Activated T-helper 17 cell treated with anti-CD3 and anti-CD28 coated beads, Interleukin-2, amount 50 U/mL, for 72 hours (primary cell): Measurements from ENCODE around the gene SYN1. TPM values are rescaled to one million over a fixed set of nuclear protein-coding genes. Genes with fewer than 3 reads are reported as not detected.
A peak's percentile ranks its signal among the peaks of the same experiment; 100 is the strongest.

Experiments
- ATAC-seq: fragments of 150-1000 bp; cut with Tn5 transposase; replicated peaks from 2 replicates; pipeline ENCODE4 v1.10.0; 2021; ENCODE audit warnings: mild to moderate bottlenecking, moderate library complexity
- H3K27ac Mint-ChIP-seq: one replicate; pipeline ENCODE4 v1.8.0; 2022; ENCODE audit warnings: mixed read lengths
- H3K27me3 Mint-ChIP-seq: one replicate; pipeline ENCODE4 v1.8.0; 2022; ENCODE audit warnings: mixed read lengths
- H3K36me3 Mint-ChIP-seq: one replicate; pipeline ENCODE4 v1.8.0; 2022; ENCODE audit warnings: low read depth, mild to moderate bottlenecking, mixed read lengths
- H3K4me1 Mint-ChIP-seq: one replicate; pipeline ENCODE4 v1.8.0; 2022; ENCODE audit warnings: mixed read lengths
- H3K4me3 Mint-ChIP-seq: one replicate; pipeline ENCODE4 v1.8.0; 2022; ENCODE audit warnings: mild to moderate bottlenecking, mixed read lengths
- H3K9me3 Mint-ChIP-seq: one replicate; pipeline ENCODE4 v1.8.0; 2022; ENCODE audit warnings: mixed read lengths
- total RNA-seq, 2 donors: library from RNA; stranded (reverse); gene quantifications; one replicate each; pipeline ENCODE4 v1.2.3, GENCODE V29; 2022

Gene SYN1
- total RNA-seq, 2 donors from 2014 or later: 1.0 to 4.3 TPM

DNA sequence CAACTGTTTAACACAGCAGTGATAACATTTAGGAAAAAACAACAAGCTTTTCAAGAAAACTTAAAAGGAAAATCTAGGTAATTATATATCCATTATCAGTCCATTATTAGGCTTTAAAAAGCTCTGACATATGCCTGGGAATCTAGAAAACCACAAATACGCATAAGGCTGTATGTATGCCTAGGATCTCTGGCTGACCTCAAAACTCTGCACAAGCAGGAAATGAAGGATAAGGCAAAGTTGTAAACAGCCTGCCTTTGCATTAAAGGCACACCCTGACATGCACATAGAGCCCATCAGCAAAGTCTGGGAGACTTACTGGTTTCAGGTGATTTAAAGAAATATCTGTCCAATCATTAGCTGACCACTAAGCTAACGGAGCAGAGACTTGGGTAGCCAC lies 23.4 kb downstream of the SYN1 start:
- Mint-ChIP-seq H3K27ac (peak overlapping the region; percentile 77), H3K4me3 (peak overlapping the region; percentile 28), H3K4me1 (no peaks in the 10 kb centered on the region), H3K9me3 (peaks cover 4% of the 10 kb centered on the region), H3K27me3 (no peaks in the 10 kb centered on the region), H3K36me3 (no peaks in the 10 kb centered on the region)
- ATAC-seq: no peak

DNA sequence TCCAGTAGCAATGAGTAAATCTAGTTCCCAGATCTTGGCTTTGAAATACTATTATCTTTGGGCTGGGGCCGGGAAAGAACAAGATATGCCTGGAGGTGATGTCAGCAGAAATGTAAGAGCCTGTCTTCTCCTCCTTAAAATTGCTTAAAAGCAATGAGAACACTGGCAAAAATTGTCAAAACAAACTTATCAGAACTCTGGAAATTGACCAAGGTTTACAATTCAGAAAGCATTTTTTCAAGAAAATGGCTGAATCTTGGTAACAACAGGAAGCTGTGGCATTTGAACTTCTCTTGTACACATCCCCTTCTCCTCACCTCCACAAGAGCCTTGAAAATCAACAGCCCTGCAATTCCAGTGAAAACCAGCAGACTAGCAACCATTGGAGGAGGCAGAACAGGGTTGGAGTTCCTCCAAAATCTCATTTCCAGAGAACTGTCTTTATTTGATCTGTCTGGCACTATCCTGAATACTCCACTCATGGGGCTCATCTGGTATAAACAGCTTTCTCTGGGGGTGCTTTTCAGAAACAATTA lies 23.9 kb downstream of the SYN1 start:
- no peaks in the 10 kb centered on the region for H3K4me1 Mint-ChIP-seq
- peak overlapping the region; percentile 28 for H3K4me3 Mint-ChIP-seq
- H3K27ac Mint-ChIP-seq: peak overlapping the region; percentile 77

DNA sequence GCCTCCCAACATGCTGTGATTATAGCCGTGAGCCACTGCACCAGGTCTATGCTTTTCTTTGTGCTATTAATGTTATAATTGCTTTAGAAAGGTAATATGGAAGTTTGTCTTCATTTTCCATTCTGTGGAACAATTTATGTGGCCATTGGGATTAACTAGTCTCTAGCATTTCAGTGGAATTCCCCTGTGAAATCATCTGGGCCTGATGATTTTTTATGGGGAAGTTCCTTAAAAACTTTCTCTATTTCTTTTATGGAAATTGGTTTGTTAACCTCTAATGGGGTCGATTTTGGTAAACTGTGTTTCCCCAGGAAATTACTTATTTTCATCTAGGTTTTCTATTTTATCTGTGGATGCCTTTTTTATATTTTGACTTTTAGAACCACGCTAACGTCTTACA lies 26.1 kb downstream of the SYN1 start:
- Mint-ChIP-seq H3K9me3 (peaks cover 4% of the 10 kb centered on the region), H3K36me3 (no peaks in the 10 kb centered on the region), H3K27me3 (no peaks in the 10 kb centered on the region), H3K27ac (no peak overlapping the region), H3K4me1 (no peaks in the 10 kb centered on the region), H3K4me3 (no peak overlapping the region)
- ATAC-seq: no peak

More for the DNA sequence above, 23.9 kb downstream of the SYN1 start:
- no peak for ATAC-seq
- Mint-ChIP-seq H3K9me3 (peaks cover 4% of the 10 kb centered on the region), H3K27me3 (no peaks in the 10 kb centered on the region), H3K36me3 (no peaks in the 10 kb centered on the region)

DNA sequence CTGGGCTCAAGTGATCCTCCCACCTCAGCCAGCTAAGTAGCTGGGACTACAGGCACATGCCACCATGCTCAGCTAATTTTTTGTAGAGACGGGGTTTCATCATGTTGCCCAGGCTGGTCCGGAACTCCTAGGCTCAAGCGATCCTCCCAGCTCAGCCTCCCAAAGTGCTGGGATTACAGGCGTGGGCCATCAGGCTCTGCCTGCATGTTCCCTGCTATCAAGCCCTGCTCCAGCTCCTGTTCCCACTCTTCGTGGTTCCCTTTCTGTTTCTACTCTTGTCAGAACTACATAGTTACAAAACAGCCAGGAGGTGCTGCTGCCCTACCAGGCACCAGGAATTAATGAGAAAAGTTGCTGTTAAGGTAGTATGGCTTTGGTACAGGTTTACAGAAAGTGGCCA lies 28.7 kb downstream of the SYN1 start:
- H3K4me3 Mint-ChIP-seq: no peak overlapping the region
- H3K36me3 Mint-ChIP-seq: no peaks in the 10 kb centered on the region
- no peak overlapping the region for H3K27ac Mint-ChIP-seq
- no peak for ATAC-seq
- no peaks in the 10 kb centered on the region for H3K27me3 Mint-ChIP-seq
- H3K4me1 Mint-ChIP-seq: no peaks in the 10 kb centered on the region
- H3K9me3 Mint-ChIP-seq: no peaks in the 10 kb centered on the region

DNA sequence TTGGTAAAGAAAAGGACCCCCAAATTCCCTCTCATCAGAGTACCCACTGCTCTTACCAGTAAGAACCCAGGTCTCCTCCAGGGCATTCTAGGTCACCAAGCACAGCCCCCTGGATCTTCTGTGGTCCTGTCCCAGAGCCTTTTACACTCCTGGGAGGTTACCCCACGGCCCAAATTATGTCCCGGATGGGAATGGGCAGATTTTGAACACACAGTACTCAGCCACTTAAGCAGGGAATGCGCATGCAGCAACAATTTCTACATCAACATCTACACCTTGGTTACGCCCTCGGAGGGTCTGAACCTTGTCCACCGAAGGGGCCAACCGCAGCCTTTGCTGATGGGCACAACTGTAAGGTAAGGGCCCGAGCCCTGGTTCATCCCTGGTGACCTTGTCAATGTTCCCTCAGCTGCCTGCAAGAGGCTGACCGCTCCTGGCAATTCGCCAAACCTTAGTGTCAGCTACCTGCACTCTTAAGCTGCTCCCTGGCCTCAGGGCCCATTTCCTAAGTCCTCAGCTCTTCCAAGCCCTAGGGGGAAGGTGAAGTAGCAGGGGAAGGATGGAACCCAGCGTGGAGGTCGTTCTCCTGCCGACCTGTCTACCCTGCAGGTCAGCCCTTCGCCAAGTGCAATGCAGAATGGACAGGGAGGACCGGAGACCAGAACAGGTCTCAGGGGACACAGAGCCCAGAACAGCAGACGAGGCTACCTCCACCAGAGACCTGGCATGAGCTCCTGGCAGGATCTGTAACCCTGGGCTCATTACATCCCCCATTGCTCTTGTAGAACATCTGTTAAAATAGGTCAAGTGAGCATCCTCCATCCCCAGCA lies 31.5 kb downstream of the SYN1 start:
- Mint-ChIP-seq H3K4me1 (peaks cover 9% of the 10 kb centered on the region), H3K27ac (no peak overlapping the region), H3K4me3 (no peak overlapping the region), H3K9me3 (no peaks in the 10 kb centered on the region), H3K27me3 (no peaks in the 10 kb centered on the region), H3K36me3 (peaks cover 21% of the 10 kb centered on the region)
- ATAC-seq: no peak

DNA sequence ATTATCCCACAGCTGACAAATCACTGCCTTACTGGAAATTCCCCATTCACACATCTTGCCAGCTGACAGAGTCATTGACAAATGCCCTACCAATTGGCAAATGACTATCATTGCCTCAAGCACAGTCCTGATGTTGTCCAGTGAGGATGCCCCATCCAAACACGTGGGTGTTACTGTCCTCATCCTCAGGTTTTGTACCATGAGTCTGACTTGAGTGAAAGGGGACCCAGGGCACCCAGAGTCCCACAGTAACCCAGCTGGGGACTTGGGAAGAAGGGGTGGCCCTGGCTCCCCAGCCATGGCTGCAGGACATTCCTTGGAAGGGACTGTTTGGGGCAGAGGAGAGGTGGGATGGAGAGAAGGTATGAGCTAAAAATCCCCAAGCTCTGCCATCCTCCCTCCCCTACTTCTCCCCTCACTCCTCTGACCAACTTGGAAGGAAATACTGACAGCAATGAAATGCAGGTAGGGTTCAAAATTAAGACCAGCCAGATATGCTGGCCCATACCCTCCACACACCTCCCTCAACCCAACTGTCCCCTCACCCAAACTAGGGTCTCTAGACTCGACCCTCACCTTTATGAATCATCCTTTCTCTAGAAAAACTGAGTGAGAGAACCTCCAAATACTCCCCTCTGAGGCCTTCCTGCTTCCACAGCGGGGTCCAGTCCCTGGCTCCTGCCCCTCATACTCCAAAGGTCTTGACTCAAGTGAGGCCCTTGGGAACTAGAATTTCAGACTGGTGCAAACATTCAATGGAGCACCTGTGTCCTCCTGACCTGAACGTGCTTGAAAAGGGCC lies 32.4 kb downstream of the SYN1 start:
- H3K4me3 Mint-ChIP-seq: no peak overlapping the region
- peak; percentile 4 for ATAC-seq

DNA sequence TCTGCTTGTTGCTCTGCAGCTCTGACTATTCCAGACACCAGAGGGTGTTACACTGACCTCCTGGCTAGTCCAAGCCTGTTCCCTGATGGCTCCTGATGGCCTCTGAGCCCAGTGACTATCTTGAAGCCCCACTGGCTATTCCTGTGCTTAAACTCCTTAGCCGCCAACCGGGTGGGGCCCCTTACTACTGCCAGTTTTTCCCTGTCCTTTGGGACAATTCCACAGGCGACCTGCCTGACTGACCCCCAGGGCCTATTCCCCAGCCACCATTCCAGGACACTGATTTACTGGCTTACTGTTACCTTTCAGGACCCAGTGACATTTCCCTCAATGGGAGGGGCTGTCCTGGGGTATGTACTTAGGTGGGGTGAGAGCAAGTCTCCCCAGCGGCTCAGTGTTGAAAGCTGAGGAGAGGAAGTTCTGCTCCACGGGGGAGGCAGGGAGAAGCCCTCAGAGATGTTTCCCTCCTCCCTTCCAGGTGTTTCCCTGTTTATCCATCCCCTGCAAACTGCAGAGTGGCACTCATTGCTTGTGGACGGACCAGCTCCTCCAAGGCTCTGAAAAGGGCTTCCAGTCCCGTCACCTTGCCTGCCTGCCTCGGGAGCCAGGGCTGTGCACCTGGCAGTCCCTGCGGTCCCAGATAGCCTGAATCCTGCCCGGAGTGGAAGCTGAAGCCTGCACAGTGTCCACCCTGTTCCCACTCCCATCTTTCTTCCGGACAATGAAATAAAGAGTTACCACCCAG lies 33.4 kb downstream of the SYN1 start:
- Mint-ChIP-seq H3K4me3 (no peak overlapping the region), H3K9me3 (no peaks in the 10 kb centered on the region), H3K27ac (no peak overlapping the region), H3K36me3 (peaks cover 31% of the 10 kb centered on the region), H3K27me3 (no peaks in the 10 kb centered on the region), H3K4me1 (peaks cover 16% of the 10 kb centered on the region)
- ATAC-seq: no peak

More for the DNA sequence above, 32.4 kb downstream of the SYN1 start:
- H3K36me3 Mint-ChIP-seq: peaks cover 29% of the 10 kb centered on the region
- no peaks in the 10 kb centered on the region for H3K27me3 Mint-ChIP-seq
- H3K27ac Mint-ChIP-seq: no peak overlapping the region
- H3K9me3 Mint-ChIP-seq: no peaks in the 10 kb centered on the region
- H3K4me1 Mint-ChIP-seq: peaks cover 9% of the 10 kb centered on the region

DNA sequence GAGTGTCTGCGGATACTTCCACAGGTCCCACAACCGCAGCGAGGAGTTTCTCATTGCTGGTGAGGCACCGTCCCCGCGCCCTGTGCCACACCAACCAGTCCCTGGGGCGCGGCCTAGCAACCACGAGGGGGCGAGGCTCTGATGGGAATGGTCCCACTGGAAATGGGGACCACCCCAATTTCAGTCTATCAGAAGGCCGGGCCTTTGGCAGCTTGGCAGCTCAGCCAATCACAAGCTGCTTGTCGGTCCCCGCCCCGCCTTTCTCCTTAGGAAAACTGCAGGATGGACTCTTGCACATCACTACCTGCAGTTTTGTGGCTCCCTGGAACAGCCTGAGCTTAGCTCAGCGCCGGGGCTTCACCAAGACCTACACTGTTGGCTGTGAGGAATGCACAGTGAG lies 34.4 kb downstream of the SYN1 start:
- H3K27me3 Mint-ChIP-seq: no peaks in the 10 kb centered on the region
- H3K4me3 Mint-ChIP-seq: no peak overlapping the region
- no peak for ATAC-seq
- H3K27ac Mint-ChIP-seq: no peak overlapping the region
- peaks cover 16% of the 10 kb centered on the region for H3K4me1 Mint-ChIP-seq
- peaks cover 31% of the 10 kb centered on the region for H3K36me3 Mint-ChIP-seq
- H3K9me3 Mint-ChIP-seq: no peaks in the 10 kb centered on the region

DNA sequence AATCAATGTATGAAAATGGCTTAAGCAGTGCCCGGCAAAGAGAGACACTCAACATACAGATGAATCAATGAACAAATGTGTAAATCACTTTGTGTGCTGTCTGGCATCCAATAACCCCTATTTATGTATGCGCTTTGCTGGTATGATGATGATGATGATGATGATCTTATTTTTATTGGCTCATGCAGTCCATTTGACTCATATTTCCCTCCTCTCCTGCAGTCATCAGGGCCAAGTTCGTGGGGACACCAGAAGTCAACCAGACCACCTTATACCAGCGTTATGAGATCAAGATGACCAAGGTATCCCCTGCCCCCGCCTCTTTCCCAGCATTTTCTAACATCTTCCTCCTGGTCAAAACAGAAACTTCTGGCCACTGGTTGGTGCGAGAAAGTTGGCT lies 34.9 kb downstream of the SYN1 start:
- Mint-ChIP-seq H3K27ac (no peak overlapping the region), H3K36me3 (peaks cover 31% of the 10 kb centered on the region), H3K4me3 (peak overlapping the region; percentile 75), H3K4me1 (peaks cover 16% of the 10 kb centered on the region), H3K27me3 (no peaks in the 10 kb centered on the region), H3K9me3 (no peaks in the 10 kb centered on the region)
- peak; percentile 13 for ATAC-seq

DNA sequence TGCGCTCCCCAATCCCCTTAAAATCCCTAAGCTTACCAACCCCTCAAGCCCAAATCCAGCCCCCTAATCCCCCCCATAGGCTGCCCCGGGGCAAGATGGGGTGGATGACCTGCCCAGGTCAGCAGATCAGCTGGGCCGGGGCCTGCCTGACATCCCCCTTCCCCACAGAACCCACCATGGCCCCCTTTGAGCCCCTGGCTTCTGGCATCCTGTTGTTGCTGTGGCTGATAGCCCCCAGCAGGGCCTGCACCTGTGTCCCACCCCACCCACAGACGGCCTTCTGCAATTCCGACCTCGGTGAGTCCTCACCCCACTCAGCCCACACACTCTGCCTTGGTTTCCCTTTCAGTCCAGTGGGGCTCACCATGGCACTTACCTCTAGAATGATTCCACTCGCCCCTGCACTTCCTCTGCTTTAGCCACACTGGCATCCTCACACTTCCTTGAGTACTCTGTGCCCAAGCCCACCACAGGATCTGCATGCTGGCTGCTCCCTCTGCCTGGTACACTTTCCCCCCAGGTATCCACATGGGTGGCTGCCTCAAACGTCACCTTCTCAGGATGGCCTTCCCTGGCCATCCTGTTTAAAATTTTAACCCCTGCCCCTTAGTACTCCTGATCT lies 36.3 kb downstream of the SYN1 start:
- Mint-ChIP-seq H3K27ac (peak overlapping the region; percentile 90), H3K4me1 (peaks cover 26% of the 10 kb centered on the region), H3K36me3 (peaks cover 31% of the 10 kb centered on the region), H3K27me3 (no peaks in the 10 kb centered on the region), H3K9me3 (no peaks in the 10 kb centered on the region), H3K4me3 (peak overlapping the region; percentile 75)
- ATAC-seq: no peak

DNA sequence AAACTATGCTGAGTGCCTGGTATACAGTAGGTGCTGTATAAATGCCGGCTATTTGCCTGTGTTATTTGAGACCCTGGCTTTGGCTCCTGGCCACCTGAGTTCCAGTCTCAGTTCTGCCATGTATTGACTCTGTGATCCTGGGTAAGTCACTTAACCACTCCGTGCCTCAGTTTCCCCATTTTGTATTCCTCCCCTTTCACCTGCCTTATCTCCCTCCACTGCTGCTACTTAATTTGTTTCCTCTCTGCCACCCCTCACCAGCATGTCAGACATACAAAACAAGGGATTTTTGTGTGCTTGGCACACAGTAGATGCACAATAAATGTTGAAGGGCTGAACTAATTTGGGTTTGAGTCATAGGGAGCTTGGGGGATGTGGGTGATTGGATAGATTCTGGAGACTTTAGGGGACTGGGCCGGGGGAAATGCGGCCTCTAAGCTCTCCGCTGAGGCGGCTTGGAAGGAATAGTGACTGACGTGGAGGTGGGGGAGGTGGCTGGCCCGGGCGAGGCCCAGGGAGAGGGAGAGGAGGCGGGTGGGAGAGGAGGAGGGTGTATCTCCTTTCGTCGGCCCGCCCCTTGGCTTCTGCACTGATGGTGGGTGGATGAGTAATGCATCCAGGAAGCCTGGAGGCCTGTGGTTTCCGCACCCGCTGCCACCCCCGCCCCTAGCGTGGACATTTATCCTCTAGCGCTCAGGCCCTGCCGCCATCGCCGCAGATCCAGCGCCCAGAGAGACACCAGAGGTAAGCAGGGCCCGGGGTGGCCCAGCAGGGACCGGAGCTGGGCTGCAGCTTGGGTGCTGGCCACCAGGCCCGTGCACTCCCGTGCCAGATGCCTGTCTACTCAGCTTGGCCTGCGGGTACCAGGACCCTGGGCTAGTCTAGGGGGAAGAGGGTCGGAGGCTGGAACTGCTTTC lies 37.7 kb downstream of the SYN1 start, which contains the start of gene TIMP1:
TSS of gene TIMP1 (plus strand) at position 706 of the 917 bp plus-strand sequence. CDS start 980 bp downstream, outside the sequence.
- no peaks in the 10 kb centered on the region for H3K9me3 Mint-ChIP-seq
- ATAC-seq: peak; percentile 81
- no peaks in the 10 kb centered on the region for H3K27me3 Mint-ChIP-seq
- H3K4me3 Mint-ChIP-seq: peak within 1 kb of the TSS; percentile 75
- H3K27ac Mint-ChIP-seq: peak within 1 kb of the TSS; percentile 90
- peaks cover 36% of the 10 kb centered on the region for H3K4me1 Mint-ChIP-seq
- peaks cover 31% of the 10 kb centered on the region for H3K36me3 Mint-ChIP-seq

DNA sequence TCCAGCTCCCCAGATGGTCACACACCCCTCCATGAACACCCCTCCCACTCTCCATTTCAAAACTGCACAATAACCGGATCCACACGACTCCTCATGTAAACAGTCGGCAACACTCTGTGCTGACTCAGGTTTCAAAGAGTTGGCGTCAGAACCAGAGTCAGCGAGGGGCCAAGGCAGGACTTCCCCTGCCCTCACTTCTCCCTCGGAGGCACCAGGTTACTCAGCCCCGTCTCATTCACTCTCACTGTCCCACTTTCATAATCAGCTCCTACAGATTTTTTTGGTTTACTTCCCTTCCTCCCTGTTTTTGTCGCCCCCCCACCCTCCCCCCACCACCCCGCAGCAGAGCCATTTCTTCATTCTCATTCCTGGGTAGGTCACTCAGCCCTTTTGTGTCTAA lies 40.1 kb downstream of the SYN1 start:
- H3K4me1 Mint-ChIP-seq: peaks cover 39% of the 10 kb centered on the region

DNA sequence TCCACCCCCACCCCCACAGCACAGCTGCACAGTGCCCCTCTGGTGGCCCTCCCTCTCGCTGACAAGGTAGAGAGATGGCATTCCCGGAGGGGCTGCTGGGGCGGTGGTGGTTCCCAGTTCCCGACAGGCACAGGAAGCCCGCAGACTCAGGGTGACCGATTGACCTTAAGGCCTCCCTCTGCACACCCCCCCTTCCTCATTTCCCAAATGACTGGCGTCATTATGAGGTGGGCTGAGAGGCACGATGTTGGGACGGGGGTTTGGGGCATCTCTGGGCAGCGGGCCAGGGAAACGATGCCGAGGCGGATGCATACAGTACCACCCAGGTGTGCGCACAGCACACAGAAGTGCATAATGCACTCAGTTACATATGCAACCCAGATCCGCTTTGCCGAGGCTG lies 41.0 kb downstream of the SYN1 start:
- Mint-ChIP-seq H3K27ac (no peak overlapping the region), H3K4me1 (peaks cover 35% of the 10 kb centered on the region), H3K27me3 (no peaks in the 10 kb centered on the region), H3K4me3 (peak overlapping the region; percentile 61), H3K36me3 (peaks cover 16% of the 10 kb centered on the region), H3K9me3 (no peaks in the 10 kb centered on the region)
- no peak for ATAC-seq

More for the DNA sequence above, 40.1 kb downstream of the SYN1 start:
- H3K4me3 Mint-ChIP-seq: peak overlapping the region; percentile 61
- H3K9me3 Mint-ChIP-seq: no peaks in the 10 kb centered on the region
- H3K27me3 Mint-ChIP-seq: no peaks in the 10 kb centered on the region
- peak; percentile 83 for ATAC-seq
- H3K27ac Mint-ChIP-seq: peak overlapping the region; percentile 36
- H3K36me3 Mint-ChIP-seq: peaks cover 25% of the 10 kb centered on the region
